DMS79 (cell line): ENCODE data around the gene ADARB2.

Experiments used
- DNase-seq: peaks from one replicate; lab custom pipeline; 2025; lab: John Stamatoyannopoulos, UW

Gene ADARB2

GRCh38 chr10:1206101-1206500, 531.2 kb downstream of the ADARB2 start:
- no peak for DNase-seq

- DNase-seq: no peak
These were observed 531.8 kb downstream of the ADARB2 start for GRCh38 chr10:1205450-1206030.

- no peak for DNase-seq
These were observed 532.6 kb downstream of the ADARB2 start for GRCh38 chr10:1204434-1205326.

GRCh38 chr10:1203704-1204103, 533.6 kb downstream of the ADARB2 start:
- DNase-seq: no peak

GRCh38 chr10:1203216-1203615, 534.1 kb downstream of the ADARB2 start:
- no peak for DNase-seq

GRCh38 chr10:1202343-1202742, 535.0 kb downstream of the ADARB2 start:
- no peak for DNase-seq

GRCh38 chr10:1200866-1201807, 536.2 kb downstream of the ADARB2 start:
- no peak for DNase-seq

- DNase-seq: no peak
These were observed 537.2 kb downstream of the ADARB2 start for GRCh38 chr10:1199897-1200721.

- DNase-seq: no peak
These were observed 538.0 kb downstream of the ADARB2 start for GRCh38 chr10:1199345-1199673.

- DNase-seq: peak; percentile 41
These were observed 538.6 kb downstream of the ADARB2 start for GRCh38 chr10:1198453-1199344.

- no peak for DNase-seq
These were observed 539.9 kb downstream of the ADARB2 start for GRCh38 chr10:1197384-1197783.

GRCh38 chr10:1196656-1197055, 540.7 kb downstream of the ADARB2 start:
- DNase-seq: no peak

- no peak for DNase-seq
These were observed 541.5 kb downstream of the ADARB2 start for GRCh38 chr10:1195828-1196227.

GRCh38 chr10:1194161-1194560, 543.2 kb downstream of the ADARB2 start:
- DNase-seq: no peak

GRCh38 chr10:1193561-1193960, 543.8 kb downstream of the ADARB2 start:
- DNase-seq: no peak

GRCh38 chr10:1191752-1192151, 545.6 kb downstream of the ADARB2 start:
- DNase-seq: no peak

- DNase-seq: no peak
These were observed 546.4 kb downstream of the ADARB2 start for GRCh38 chr10:1190791-1191490.

- no peak for DNase-seq
These were observed 547.3 kb downstream of the ADARB2 start for GRCh38 chr10:1190052-1190395.

- no peak for DNase-seq
These were observed 547.9 kb downstream of the ADARB2 start for GRCh38 chr10:1189166-1190051.
